ENCODE measurements around the gene ZNF573.

Gene ZNF573

DNA sequence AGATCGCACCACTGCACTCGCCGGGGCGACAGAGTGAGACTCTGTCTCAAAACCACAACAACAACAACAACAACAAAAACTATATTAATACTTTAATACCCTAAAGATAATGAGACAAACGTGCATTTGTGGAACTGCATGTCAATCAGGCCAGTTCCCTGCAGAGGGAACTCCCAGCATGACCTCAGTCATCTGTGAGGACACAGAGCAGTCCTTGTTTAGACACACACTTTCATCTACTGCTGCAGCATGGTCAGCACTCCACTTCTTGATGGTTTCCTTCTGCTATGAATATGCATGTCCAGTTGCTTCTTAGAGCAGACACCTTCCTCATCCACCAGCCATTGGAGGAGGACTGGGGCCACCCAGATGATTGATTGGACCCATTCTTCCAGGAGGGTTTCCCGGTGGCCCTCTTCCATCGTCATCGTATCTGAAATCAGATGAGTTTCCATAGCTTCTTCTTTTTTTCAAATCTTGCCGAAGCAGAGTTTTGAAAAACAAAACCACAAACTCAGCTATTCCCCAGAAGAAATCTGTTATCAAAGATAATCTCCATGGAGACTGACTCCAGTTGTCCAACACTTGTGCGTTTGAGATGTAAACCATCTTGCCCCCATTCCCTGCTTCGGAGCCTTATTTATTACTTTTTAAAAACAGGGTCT is 86.3 kb downstream of the ZNF573 start:
- no peak for DNase-seq

DNA sequence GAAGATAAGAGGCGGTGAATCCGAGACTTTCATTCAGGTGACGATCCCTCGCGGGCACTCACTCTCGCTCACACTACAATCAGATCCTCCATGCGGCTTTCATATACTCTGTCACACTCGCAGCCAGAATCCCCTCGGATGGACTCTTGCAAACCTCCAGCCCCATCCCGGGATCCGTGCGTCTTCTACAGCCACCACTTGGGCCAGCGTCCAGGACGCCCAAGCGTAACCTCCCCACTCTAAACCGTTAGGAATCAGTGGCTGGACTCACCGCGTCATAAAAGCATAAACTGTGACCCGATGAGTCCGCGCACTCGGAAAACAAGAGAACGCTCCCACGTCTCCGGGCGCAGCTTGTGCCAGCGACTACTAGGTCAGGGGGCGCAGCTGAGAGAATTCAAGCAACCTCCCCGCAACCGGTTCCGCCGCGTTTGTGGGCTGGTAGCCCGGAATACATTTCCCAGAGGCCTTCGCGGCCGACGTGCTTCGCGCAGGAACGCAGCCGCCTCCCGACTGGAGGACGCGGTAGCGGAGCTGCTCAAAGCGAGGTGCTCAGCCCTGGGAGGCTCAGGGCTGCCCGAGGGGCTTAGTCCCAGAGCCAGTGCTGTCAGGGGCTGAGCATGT is 87.4 kb downstream of the ZNF573 start:
- DNase-seq, result peak; percentile 8 to 74
